ENCODE results near the gene ALDH8A1.

DNA sequence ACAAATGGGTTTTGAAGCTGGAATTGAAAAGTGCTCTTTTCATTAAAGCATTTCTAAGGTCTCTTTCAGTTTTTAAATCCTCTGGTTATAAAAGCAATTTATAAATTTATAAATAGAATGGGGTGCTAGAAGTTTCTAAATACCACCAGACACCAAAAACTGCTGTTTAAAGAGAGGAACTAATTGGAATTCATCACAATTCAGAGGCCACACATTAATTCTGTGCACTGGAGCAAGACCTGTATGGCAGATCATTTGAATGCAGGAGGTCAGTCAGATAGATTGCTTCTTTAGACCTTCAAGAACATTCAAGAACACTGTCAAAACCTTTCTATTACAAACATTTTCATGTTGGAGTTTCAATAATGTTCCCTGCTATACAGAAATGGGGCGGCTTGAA lies 55.1 kb downstream of the ALDH8A1 start:
- TF ChIP-seq, protein P1, sequence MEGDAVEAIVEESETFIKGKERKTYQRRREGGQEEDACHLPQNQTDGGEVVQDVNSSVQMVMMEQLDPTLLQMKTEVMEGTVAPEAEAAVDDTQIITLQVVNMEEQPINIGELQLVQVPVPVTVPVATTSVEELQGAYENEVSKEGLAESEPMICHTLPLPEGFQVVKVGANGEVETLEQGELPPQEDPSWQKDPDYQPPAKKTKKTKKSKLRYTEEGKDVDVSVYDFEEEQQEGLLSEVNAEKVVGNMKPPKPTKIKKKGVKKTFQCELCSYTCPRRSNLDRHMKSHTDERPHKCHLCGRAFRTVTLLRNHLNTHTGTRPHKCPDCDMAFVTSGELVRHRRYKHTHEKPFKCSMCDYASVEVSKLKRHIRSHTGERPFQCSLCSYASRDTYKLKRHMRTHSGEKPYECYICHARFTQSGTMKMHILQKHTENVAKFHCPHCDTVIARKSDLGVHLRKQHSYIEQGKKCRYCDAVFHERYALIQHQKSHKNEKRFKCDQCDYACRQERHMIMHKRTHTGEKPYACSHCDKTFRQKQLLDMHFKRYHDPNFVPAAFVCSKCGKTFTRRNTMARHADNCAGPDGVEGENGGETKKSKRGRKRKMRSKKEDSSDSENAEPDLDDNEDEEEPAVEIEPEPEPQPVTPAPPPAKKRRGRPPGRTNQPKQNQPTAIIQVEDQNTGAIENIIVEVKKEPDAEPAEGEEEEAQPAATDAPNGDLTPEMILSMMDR (IDR thresholded peaks at IDR 0.05 in 8 of 11, conservative IDR thresholded peaks at IDR 0.05 in 3 of 11): no peak
- no peak for TF ChIP-seq POLR2A (IDR thresholded peaks at IDR 0.05)
- no peak for TF ChIP-seq POLR2AphosphoS5 (IDR thresholded peaks at IDR 0.05)
